Keratinocyte (primary cell): ENCODE results near the gene PHLDA3. TPM values are rescaled to one million over a fixed set of nuclear protein-coding genes. Genes with fewer than 3 reads are reported as not detected.

Source experiments
- DNase-seq: peaks from one replicate; pipeline ENCODE4 v3.0.0-alpha.2; 2011; ENCODE audit warnings: low read depth, missing footprints, low spot score
- FAIRE-seq: peaks from 2 replicates; lab custom pipeline; 2011; peaks lifted over from hg19 to GRCh38; lab: Jason Lieb, UNC
- H2AFZ ChIP-seq: 2 replicates; pipeline ENCODE4 v1.6.0; 2012; ENCODE audit warnings: low read length, control low read depth, inconsistent platforms; ENCODE audit not compliant: control insufficient read depth
- H3K27ac ChIP-seq: 2 replicates; pipeline ENCODE4 v1.5.1; 2011; ENCODE audit warnings: low read length; ENCODE audit not compliant: control insufficient read depth, insufficient read depth
- H3K27me3 ChIP-seq: 3 replicates; pipeline ENCODE4 v1.6.0; 2011; ENCODE audit warnings: low read length; ENCODE audit not compliant: control insufficient read depth, insufficient read depth; ENCODE audit errors: extremely low read depth
- H3K36me3 ChIP-seq, 2 experiments: 2 replicates in 1 of 2; 3 replicates in 1 of 2; pipeline ENCODE4 v1.5.1; 2011; ENCODE audit warnings: low read length in 2 of 2, mild to moderate bottlenecking in 1 of 2; ENCODE audit not compliant: control insufficient read depth in 2 of 2, insufficient read depth in 2 of 2; ENCODE audit errors: extremely low read depth in 1 of 2
- H3K4me1 ChIP-seq: 3 replicates; pipeline ENCODE4 v1.5.1; 2011; ENCODE audit warnings: low read length; ENCODE audit not compliant: control insufficient read depth, insufficient read depth; ENCODE audit errors: extremely low read depth
- H3K4me2 ChIP-seq: 3 replicates; pipeline ENCODE4 v1.6.0; 2011; ENCODE audit warnings: low read depth, low read length; ENCODE audit not compliant: control insufficient read depth, insufficient read depth; ENCODE audit errors: extremely low read depth
- H3K4me3 ChIP-seq, 3 experiments: fragments of 200-600 bp in 1 of 3; sonication (generic) in 1 of 3; 2 replicates in 2 of 3; 3 replicates in 1 of 3; pipeline ENCODE4 v1.5.1; 2011 to 2016; ENCODE audit warnings: low read length in 3 of 3, mild to moderate bottlenecking in 3 of 3, control low read depth in 2 of 3, inconsistent platforms in 1 of 3, low read depth in 1 of 3, mixed read lengths in 1 of 3, mixed run types in 1 of 3, moderate library complexity in 1 of 3; ENCODE audit not compliant: control insufficient read depth in 2 of 3, insufficient read depth in 2 of 3; ENCODE audit errors: extremely low read depth in 1 of 3
- H3K79me2 ChIP-seq: 2 replicates; pipeline ENCODE4 v1.6.0; 2012; ENCODE audit warnings: low read length; ENCODE audit not compliant: control insufficient read depth, insufficient read depth
- H3K9ac ChIP-seq: 3 replicates; pipeline ENCODE4 v1.6.0; 2011; ENCODE audit warnings: low read length; ENCODE audit not compliant: control insufficient read depth, insufficient read depth; ENCODE audit errors: extremely low read depth
- H3K9me1 ChIP-seq: 3 replicates; pipeline ENCODE4 v1.6.0; 2011; ENCODE audit warnings: low read length; ENCODE audit not compliant: control insufficient read depth, insufficient read depth; ENCODE audit errors: extremely low read depth
- H3K9me3 ChIP-seq: 2 replicates; pipeline ENCODE4 v1.5.1; 2012; ENCODE audit warnings: low read depth, low read length; ENCODE audit not compliant: control insufficient read depth
- H4K20me1 ChIP-seq: 3 replicates; pipeline ENCODE4 v1.6.0; 2011; ENCODE audit warnings: low read length; ENCODE audit not compliant: control insufficient read depth, insufficient read depth; ENCODE audit errors: extremely low read depth
- CTCF ChIP-seq, 3 experiments: IDR thresholded peaks in 1 of 3; conservative IDR thresholded peaks in 1 of 3; optimal IDR thresholded peaks in 1 of 3; 2 replicates in 2 of 3; 3 replicates in 1 of 3; pipeline versions ENCODE3 to v1.5.1; 2011; ENCODE audit warnings: low read length in 3 of 3, mild to moderate bottlenecking in 3 of 3, moderate library complexity in 2 of 3, control low read depth in 1 of 3, inconsistent platforms in 1 of 3; ENCODE audit not compliant: insufficient read depth in 2 of 3; ENCODE audit errors: extremely low read depth in 1 of 3
- EZH2 ChIP-seq: IDR thresholded peaks from one replicate; pipeline ENCODE4 v1.6.1; 2012; ENCODE audit warnings: inconsistent platforms, mild to moderate bottlenecking, low read length, moderate library complexity
- dilution Hi-C: fragments of 300-500 bp; cut with MboI; formaldehyde crosslinking; loops from one replicate; pipeline ENCODE4 v1.7.0; 2020; ENCODE audit warnings: low sequenced_read_pairs; ENCODE audit not compliant: extremely low pct_ligation_motif_present
- polyA plus RNA-seq, 5 experiments: library from polyadenylated mRNA; depleted of rRNA in 3 of 5; stranded (reverse) in 3 of 5; stranded (forward) in 1 of 5; unstranded in 1 of 5; fragments of >200 nt; gene quantifications; 1 replicate in 1 of 5; 2 replicates in 3 of 5; 3 replicates in 1 of 5; pipeline versions ENCODE4 v1.2.1 to v1.2.3, GENCODE V29; 2011 to 2012; ENCODE audit warnings: missing spikeins in 2 of 5, low read depth in 1 of 5, low replicate concordance in 1 of 5

Gene PHLDA3
- polyA plus RNA-seq, 1 donor (not counting 4 experiments of a cell fraction or from before 2014, with no cell fraction given) = 48.2 TPM

GRCh38 chr1:201505503-201505890 lies 36.5 kb upstream of the PHLDA3 start:
- FAIRE-seq (peak; percentile 71), DNase-seq (no peak)
- peaks cover 8% of the 10 kb centered on the region for H3K9me1 ChIP-seq
- H3K36me3 ChIP-seq = peaks cover 2 to 13% of the 10 kb centered on the region in 2 experiments
- peaks cover 60% of the 10 kb centered on the region for H3K79me2 ChIP-seq
- peak overlapping the region; percentile 79 for H3K27ac ChIP-seq
- H3K27me3 ChIP-seq = no peaks in the 10 kb centered on the region
- dilution Hi-C loops = no loop called here
- peaks cover 44% of the 10 kb centered on the region for H3K4me1 ChIP-seq
- no peak overlapping the region for H2AFZ ChIP-seq
- no peaks in the 10 kb centered on the region for H3K9me3 ChIP-seq
- H3K9ac ChIP-seq = peak overlapping the region; percentile 79
- H4K20me1 ChIP-seq = peaks cover 3% of the 10 kb centered on the region
- peak overlapping the region; percentile 63 to 74 (median 63) for H3K4me3 ChIP-seq
- H3K4me2 ChIP-seq = peak overlapping the region; percentile 87
- TF ChIP-seq EZH2 = no peak
- peak in 1 of 3 experiments; percentile 12 for TF ChIP-seq CTCF (optimal IDR thresholded peaks at IDR 0.05 in 1 of 3, IDR thresholded peaks at IDR 0.05 in 1 of 3, conservative IDR thresholded peaks at IDR 0.05 in 1 of 3; ENCODE audit: extremely low read depth in 1 of 3, insufficient read depth in 2 of 3, low read length in 3 of 3)

- no peak for FAIRE-seq
- H3K36me3 ChIP-seq = peaks cover 2 to 14% of the 10 kb centered on the region in 2 experiments
- dilution Hi-C loops = no loop called here
- TF ChIP-seq CTCF (optimal IDR thresholded peaks at IDR 0.05 in 1 of 3, IDR thresholded peaks at IDR 0.05 in 1 of 3, conservative IDR thresholded peaks at IDR 0.05 in 1 of 3; ENCODE audit: extremely low read depth in 1 of 3, insufficient read depth in 2 of 3, low read length in 3 of 3) (no peak), EZH2 (no peak)
- H3K4me2 ChIP-seq = peak overlapping the region; percentile 87
- DNase-seq = no peak
- peaks cover 44% of the 10 kb centered on the region for H3K4me1 ChIP-seq
- H4K20me1 ChIP-seq = peaks cover 3% of the 10 kb centered on the region
- H3K9me3 ChIP-seq = no peaks in the 10 kb centered on the region
- no peaks in the 10 kb centered on the region for H3K27me3 ChIP-seq
- peak overlapping the region; percentile 63 to 74 (median 63) for H3K4me3 ChIP-seq
- peaks cover 65% of the 10 kb centered on the region for H3K79me2 ChIP-seq
- H3K9me1 ChIP-seq = peaks cover 8% of the 10 kb centered on the region
- H3K9ac ChIP-seq = no peak overlapping the region
- H2AFZ ChIP-seq = no peak overlapping the region
- no peak overlapping the region for H3K27ac ChIP-seq
These were observed 36.0 kb upstream of the PHLDA3 start for GRCh38 chr1:201504799-201505502.
